Naive thymus-derived CD8-positive, alpha-beta T cell (primary cell): ENCODE measurements around the gene TOM1L2. TPM values are rescaled to one million over a fixed set of nuclear protein-coding genes. Genes with fewer than 3 reads are reported as not detected.
"Not testable (repeated sequence)": the region's sequence is repeated elsewhere in the genome, so short reads cannot be mapped to it uniquely, and the experiment has no call there.

Experiments used
- ATAC-seq, 2 donors: fragments of 150-1000 bp; cut with Tn5 transposase in 1 of 2; sonication (Bioruptor Pico), chemical (Tn5 transposase) in 1 of 2; 1 replicate in 1 of 2; 2 replicates in 1 of 2; pipeline ENCODE4 v1.10.0; 2021; ENCODE audit warnings: mild to moderate bottlenecking in 2 of 2, moderate library complexity in 2 of 2
- POLR2A ChIA-PET: fragments of 350-600 bp; sonication (Branson Sonifier 250); formaldehyde crosslinking; loops from one replicate; lab custom pipeline; 2021; ENCODE audit warnings: antibody characterized with exemption; lab: Charles Lee
- DNase-seq, 10 donors: peaks; one replicate each; pipeline versions ENCODE4 v3.0.0 to v3.0.0-alpha.2; 2020 to 2022
- H3K27ac Mint-ChIP-seq, 10 donors: one replicate each; pipeline ENCODE4 v1.8.0; 2020 to 2022; ENCODE audit warnings: mild to moderate bottlenecking in 10 of 10, mixed read lengths in 10 of 10, moderate library complexity in 4 of 10, inconsistent platforms in 1 of 10
- H3K27me3 Mint-ChIP-seq, 5 donors: one replicate each; pipeline ENCODE4 v1.8.0; 2021 to 2022; ENCODE audit warnings: mixed read lengths in 5 of 5
- H3K36me3 Mint-ChIP-seq, 3 donors: one replicate each; pipeline ENCODE4 v1.8.0; 2020 to 2022; ENCODE audit warnings: mixed read lengths in 3 of 3, mild to moderate bottlenecking in 2 of 3, inconsistent platforms in 1 of 3
- H3K4me1 Mint-ChIP-seq, 4 donors: one replicate each; pipeline ENCODE4 v1.8.0; 2021 to 2022; ENCODE audit warnings: mixed read lengths in 4 of 4
- H3K4me3 Mint-ChIP-seq, 10 donors: one replicate each; pipeline ENCODE4 v1.8.0; 2020 to 2022; ENCODE audit warnings: mild to moderate bottlenecking in 10 of 10, mixed read lengths in 10 of 10, moderate library complexity in 6 of 10, inconsistent platforms in 1 of 10
- H3K9me3 Mint-ChIP-seq, 9 donors: one replicate each; pipeline ENCODE4 v1.8.0; 2020 to 2022; ENCODE audit warnings: mixed read lengths in 9 of 9, mild to moderate bottlenecking in 3 of 9, inconsistent platforms in 1 of 9, moderate library complexity in 1 of 9
- polyA plus RNA-seq, 3 donors: library from polyadenylated mRNA; unstranded; fragments of 300-500 nt; fragmentation: Illumina TruSeq; gene quantifications; one replicate each; pipeline ENCODE4 v1.2.3, GENCODE V29; 2021
- total RNA-seq, 8 experiments: library from RNA in 2 of 8; stranded (reverse) in 2 of 8; gene quantifications; one replicate each; pipeline ENCODE4 v1.2.3 and lab custom pipeline; 2021 to 2026

The TOM1L2 gene
- total and polyA plus RNA-seq, 5 experiments from 2014 or later = 2.5 to 71.1 (median 11.6) TPM

DNA sequence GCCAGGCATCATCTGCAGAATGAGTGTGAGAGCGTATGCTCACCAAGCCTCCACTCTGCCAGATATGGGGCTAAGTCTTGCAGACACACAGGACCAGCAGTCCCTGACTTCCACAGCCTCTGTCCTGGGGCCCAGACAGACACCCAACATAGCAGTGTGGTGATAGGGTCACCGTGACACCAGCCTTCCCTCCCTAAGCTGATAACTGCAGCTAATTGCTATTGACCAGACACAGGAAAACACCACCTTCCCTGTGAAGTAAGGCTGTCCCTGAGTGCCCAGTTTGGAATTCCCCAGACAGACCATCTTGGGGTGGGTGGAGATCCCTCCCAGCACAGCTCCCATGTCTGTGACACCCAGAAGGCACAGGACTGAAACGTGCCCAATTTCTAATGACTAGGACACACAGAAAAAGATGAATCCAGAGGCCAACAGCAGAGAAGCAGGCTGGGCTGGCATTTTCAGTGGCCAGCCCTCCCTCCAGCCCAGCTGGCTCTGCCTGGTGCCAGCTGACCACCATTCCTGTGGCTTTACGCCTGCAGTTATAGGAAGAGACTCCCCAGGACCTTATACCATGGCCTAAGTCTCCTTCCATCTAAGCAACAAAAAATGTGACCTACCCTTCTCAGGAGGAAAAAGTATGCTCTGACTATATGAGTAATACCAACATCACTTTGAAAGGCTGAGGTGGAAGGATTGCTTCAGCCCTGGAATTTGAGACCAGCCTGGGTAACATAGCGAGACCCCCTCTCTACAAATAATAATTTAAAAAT is 36.5 kb upstream of the TOM1L2 start:
- ATAC-seq (no peak), DNase-seq (no peak)
- no peaks in the 10 kb centered on the region for H3K9me3 Mint-ChIP-seq
- peaks cover 0 to 7% (median 0%) of the 10 kb centered on the region in 4 donors for H3K4me1 Mint-ChIP-seq
- H3K36me3 Mint-ChIP-seq = peaks cover 0 to 51% (median 13%) of the 10 kb centered on the region in 3 donors
- POLR2A ChIA-PET = interaction anchor here (0.6 kb wide), 1 partner anchor 65 kb away, joined by 4 read pairs; no protein-coding TSS in a partner anchor
- H3K27ac Mint-ChIP-seq = peak overlapping the region in 1 of 10 donors; percentile 0
- no peaks in the 10 kb centered on the region for H3K27me3 Mint-ChIP-seq
- no peak overlapping the region for H3K4me3 Mint-ChIP-seq

GRCh38 chr17:18006495-18007239 is 34.5 kb upstream of the TOM1L2 start:
- peak overlapping the region in 1 of 10 donors; percentile 26 for H3K4me3 Mint-ChIP-seq
- H3K27ac Mint-ChIP-seq = peak overlapping the region in 3 of 10 donors; percentile 9 to 48 (median 46)
- DNase-seq (no peak), ATAC-seq (no peak)
- H3K9me3 Mint-ChIP-seq = no peaks in the 10 kb centered on the region
- H3K27me3 Mint-ChIP-seq = no peaks in the 10 kb centered on the region
- POLR2A ChIA-PET = no interaction called here
- peaks cover 0 to 7% (median 0%) of the 10 kb centered on the region in 4 donors for H3K4me1 Mint-ChIP-seq
- peaks cover 0 to 32% (median 5%) of the 10 kb centered on the region in 3 donors for H3K36me3 Mint-ChIP-seq

- Mint-ChIP-seq H3K27me3 (no peaks in the 10 kb centered on the region), H3K9me3 (no peaks in the 10 kb centered on the region), H3K4me1 (peaks cover 0 to 7% (median 0%) of the 10 kb centered on the region in 4 donors), H3K27ac (peak overlapping the region in 3 of 10 donors; percentile 9 to 29 (median 10)), H3K36me3 (peaks cover 0 to 24% (median 5%) of the 10 kb centered on the region in 3 donors), H3K4me3 (no peak overlapping the region)
- POLR2A ChIA-PET = no interaction called here
- DNase-seq (no peak), ATAC-seq (no peak)
These were observed 33.3 kb upstream of the TOM1L2 start for GRCh38 chr17:18005496-18005895.

- H3K4me3 Mint-ChIP-seq = no peak overlapping the region
- peaks cover 0 to 7% (median 0%) of the 10 kb centered on the region in 4 donors for H3K4me1 Mint-ChIP-seq
- no peak for ATAC-seq
- POLR2A ChIA-PET = no interaction called here
- H3K9me3 Mint-ChIP-seq = no peaks in the 10 kb centered on the region
- DNase-seq = no peak
- H3K36me3 Mint-ChIP-seq = peaks cover 0 to 20% (median 2%) of the 10 kb centered on the region in 3 donors
- no peaks in the 10 kb centered on the region for H3K27me3 Mint-ChIP-seq
- peak overlapping the region in 1 of 10 donors; percentile 33 for H3K27ac Mint-ChIP-seq
These were observed 32.7 kb upstream of the TOM1L2 start for GRCh38 chr17:18004884-18005305.

- Mint-ChIP-seq H3K4me3 (no peak overlapping the region), H3K36me3 (peaks cover 0 to 16% (median 2%) of the 10 kb centered on the region in 3 donors), H3K4me1 (peaks cover 0 to 7% (median 0%) of the 10 kb centered on the region in 4 donors), H3K27ac (no peak overlapping the region), H3K27me3 (no peaks in the 10 kb centered on the region), H3K9me3 (no peaks in the 10 kb centered on the region)
- peak in 1 of 10 donors; percentile 2 for DNase-seq
- no peak for ATAC-seq
- POLR2A ChIA-PET = no interaction called here
These were observed 32.1 kb upstream of the TOM1L2 start for GRCh38 chr17:18004345-18004744.

GRCh38 chr17:18002171-18002570 is 30.0 kb upstream of the TOM1L2 start:
- Mint-ChIP-seq H3K9me3 (no peaks in the 10 kb centered on the region), H3K4me3 (no peak overlapping the region), H3K27me3 (no peaks in the 10 kb centered on the region), H3K36me3 (peaks cover 0 to 3% (median 0%) of the 10 kb centered on the region in 3 donors), H3K27ac (no peak overlapping the region), H3K4me1 (peaks cover 0 to 3% (median 0%) of the 10 kb centered on the region in 4 donors)
- ATAC-seq (no peak), DNase-seq (no peak)
- POLR2A ChIA-PET = no interaction called here

- H3K4me3 Mint-ChIP-seq = no peak overlapping the region
- peaks cover 0 to under 1% (median 0%) of the 10 kb centered on the region in 4 donors for H3K4me1 Mint-ChIP-seq
These were observed 27.8 kb upstream of the TOM1L2 start for GRCh38 chr17:18000030-18000408.

GRCh38 chr17:17999364-18000029 is 27.3 kb upstream of the TOM1L2 start:
- no peaks in the 10 kb centered on the region for H3K27me3 Mint-ChIP-seq
- POLR2A ChIA-PET = no interaction called here
- H3K9me3 Mint-ChIP-seq = no peaks in the 10 kb centered on the region

More at GRCh38 chr17:18000030-18000408, 27.8 kb upstream of the TOM1L2 start:
- POLR2A ChIA-PET = no interaction called here
- DNase-seq = no peak
- Mint-ChIP-seq H3K9me3 (no peaks in the 10 kb centered on the region), H3K27me3 (no peaks in the 10 kb centered on the region), H3K27ac (peak overlapping the region in 1 of 10 donors; percentile 3), H3K36me3 (no peaks in the 10 kb centered on the region)
- no peak for ATAC-seq

GRCh38 chr17:17998934-17999333 is 26.7 kb upstream of the TOM1L2 start:
- DNase-seq (no peak), ATAC-seq (no peak)
- Mint-ChIP-seq H3K27ac (no peak overlapping the region), H3K36me3 (no peaks in the 10 kb centered on the region), H3K27me3 (no peaks in the 10 kb centered on the region), H3K4me1 (peaks cover 0 to 7% (median 2%) of the 10 kb centered on the region in 4 donors), H3K9me3 (no peaks in the 10 kb centered on the region), H3K4me3 (no peak overlapping the region)
- POLR2A ChIA-PET = no interaction called here

More at GRCh38 chr17:17999364-18000029, 27.3 kb upstream of the TOM1L2 start:
- H3K4me3 Mint-ChIP-seq = no peak overlapping the region
- peaks cover 0 to 6% (median 1%) of the 10 kb centered on the region in 4 donors for H3K4me1 Mint-ChIP-seq
- DNase-seq (no peak), ATAC-seq (no peak)
- H3K36me3 Mint-ChIP-seq = no peaks in the 10 kb centered on the region
- no peak overlapping the region for H3K27ac Mint-ChIP-seq

GRCh38 chr17:17995887-17996286 is 23.7 kb upstream of the TOM1L2 start:
- H3K9me3 Mint-ChIP-seq, H3K4me1 Mint-ChIP-seq, H3K4me3 Mint-ChIP-seq, H3K36me3 Mint-ChIP-seq, POLR2A ChIA-PET, H3K27me3 Mint-ChIP-seq, DNase-seq, ATAC-seq: not testable (repeated sequence)
- H3K27ac Mint-ChIP-seq = peak overlapping the region in 1 of 10 donors; percentile 75

GRCh38 chr17:17994271-17995069 is 22.3 kb upstream of the TOM1L2 start:
- Mint-ChIP-seq H3K9me3 (no peaks in the 10 kb centered on the region), H3K27ac (peak overlapping the region in 4 of 10 donors; percentile 6 to 73 (median 33)), H3K36me3 (no peaks in the 10 kb centered on the region), H3K27me3 (no peaks in the 10 kb centered on the region), H3K4me3 (no peak overlapping the region), H3K4me1 (peaks cover 0 to 7% (median 2%) of the 10 kb centered on the region in 4 donors)
- POLR2A ChIA-PET = interaction anchor here (0.7 kb wide), 1 partner anchor 322 kb away, joined by 3 read pairs; no protein-coding TSS in a partner anchor
- peak in 9 of 10 donors; percentile 7 to 54 (median 30) for DNase-seq
- ATAC-seq = peak; percentile 73 to 78
